SKM-1 (cell line): ENCODE results near the gene MYO1D.
A peak's percentile ranks its signal among the peaks of the same experiment; 100 is the strongest.

Source experiments
- DNase-seq: peaks from one replicate; lab custom pipeline; 2025; ENCODE audit not compliant: unreplicated experiment; lab: John Stamatoyannopoulos, UW

The MYO1D gene

GRCh38 chr17:32516940-32517701, 359.8 kb downstream of the MYO1D start:
- no peak for DNase-seq

- no peak for DNase-seq
Observed at GRCh38 chr17:32516450-32516849, 360.5 kb downstream of the MYO1D start.

DNA sequence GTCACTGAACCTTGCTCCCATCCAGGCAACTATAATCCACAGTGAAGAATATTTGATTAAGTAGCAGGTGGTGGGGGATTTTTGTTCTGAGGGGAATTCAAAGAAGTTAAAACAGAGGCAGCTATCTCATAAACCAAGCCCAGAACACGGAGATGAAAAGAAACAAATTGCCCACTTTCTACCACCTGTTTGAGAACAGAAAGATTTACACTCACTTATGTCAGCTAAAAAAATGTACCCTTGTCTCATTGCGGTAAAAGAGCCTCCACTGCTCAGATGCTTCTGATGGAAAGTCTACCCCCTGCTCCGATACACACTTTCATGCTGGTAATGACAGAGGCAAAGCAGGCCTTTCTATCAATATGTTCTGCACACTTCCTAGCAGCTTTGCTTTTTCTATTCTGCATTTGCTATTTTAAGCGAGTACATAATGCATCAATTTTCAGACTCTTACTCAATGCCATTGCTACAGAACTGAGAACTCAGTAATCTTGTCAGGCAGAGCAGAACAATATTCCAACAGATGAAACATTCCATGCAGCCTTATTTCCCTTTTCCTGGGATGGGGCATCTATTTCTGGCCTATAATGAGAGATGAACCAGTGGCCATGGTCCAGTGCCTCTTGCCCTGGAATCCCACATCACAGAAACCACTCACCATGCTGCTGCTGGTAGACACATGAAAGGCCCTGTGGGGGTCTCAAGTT, 361.1 kb downstream of the MYO1D start:
- no peak for DNase-seq

GRCh38 chr17:32514606-32515005, 362.3 kb downstream of the MYO1D start:
- no peak for DNase-seq

- DNase-seq = no peak
Observed at GRCh38 chr17:32513579-32513978, 363.3 kb downstream of the MYO1D start.

GRCh38 chr17:32512328-32512727, 364.6 kb downstream of the MYO1D start:
- no peak for DNase-seq

GRCh38 chr17:32510466-32510865, 366.5 kb downstream of the MYO1D start:
- no peak for DNase-seq

GRCh38 chr17:32508926-32509325, 368.0 kb downstream of the MYO1D start:
- no peak for DNase-seq

DNA sequence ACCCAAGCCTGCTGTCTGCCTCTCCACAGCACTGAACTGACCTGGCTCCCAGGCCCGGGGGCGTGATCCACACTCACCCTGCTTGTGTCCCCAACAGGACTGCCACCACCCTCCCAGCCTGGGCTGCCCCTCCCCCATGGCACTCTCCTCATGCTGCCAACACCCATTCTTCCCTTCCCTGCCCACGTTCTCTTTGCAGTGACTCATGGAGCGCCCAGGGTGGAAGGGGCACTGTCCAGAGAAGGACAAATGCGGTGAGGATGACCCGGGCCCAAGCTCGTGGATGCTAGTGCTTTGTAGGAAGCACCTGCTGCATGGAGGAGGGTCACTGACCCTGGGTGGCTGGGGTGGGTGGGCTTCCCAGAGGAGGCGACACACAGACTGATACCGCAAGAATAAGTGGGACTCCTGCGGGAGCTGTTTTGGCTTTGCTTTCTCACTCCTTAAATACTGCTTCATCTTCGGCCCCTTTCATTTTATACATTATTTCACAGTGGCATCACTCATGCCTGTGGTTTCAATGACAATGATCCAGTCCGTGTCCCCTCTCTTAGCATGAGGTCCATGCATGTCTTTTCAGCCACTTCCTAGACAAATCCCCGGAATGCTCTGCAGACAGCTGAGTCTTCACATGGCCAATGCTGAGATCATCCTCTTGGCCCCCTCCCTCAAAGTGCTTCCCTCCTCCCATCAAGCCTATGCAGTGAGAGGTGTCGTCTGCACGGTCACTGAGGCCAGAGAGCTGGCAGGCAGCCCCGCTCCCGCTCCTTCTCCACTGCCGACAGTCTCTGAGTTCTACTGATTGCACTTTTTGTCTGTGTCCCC, 372.5 kb downstream of the MYO1D start:
- DNase-seq = no peak

- DNase-seq = peak; percentile 63
Observed at GRCh38 chr17:32503251-32504165, 373.4 kb downstream of the MYO1D start.

- DNase-seq = no peak
Observed at GRCh38 chr17:32502710-32503109, 374.2 kb downstream of the MYO1D start.

GRCh38 chr17:32502013-32502412, 374.9 kb downstream of the MYO1D start:
- DNase-seq = no peak

DNA sequence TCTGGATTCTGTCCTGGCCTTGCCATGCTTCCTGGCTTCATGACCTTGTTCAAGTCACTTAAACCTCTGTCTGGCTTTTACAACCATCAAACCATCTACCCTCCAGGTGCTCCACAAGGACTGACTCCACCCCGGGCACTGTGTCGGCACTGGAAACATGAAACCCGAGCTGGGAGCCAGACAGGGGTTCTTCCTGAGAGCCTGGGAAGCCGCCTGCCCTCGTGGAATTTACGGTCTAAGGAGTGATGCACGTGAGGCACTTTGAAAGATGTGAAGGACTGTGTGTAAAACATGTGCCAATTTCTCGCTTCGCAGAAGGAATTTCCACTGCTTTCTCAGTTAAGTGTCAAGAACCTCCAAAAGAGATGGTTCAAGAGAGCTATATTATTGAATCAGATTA, 378.5 kb downstream of the MYO1D start:
- no peak for DNase-seq

DNA sequence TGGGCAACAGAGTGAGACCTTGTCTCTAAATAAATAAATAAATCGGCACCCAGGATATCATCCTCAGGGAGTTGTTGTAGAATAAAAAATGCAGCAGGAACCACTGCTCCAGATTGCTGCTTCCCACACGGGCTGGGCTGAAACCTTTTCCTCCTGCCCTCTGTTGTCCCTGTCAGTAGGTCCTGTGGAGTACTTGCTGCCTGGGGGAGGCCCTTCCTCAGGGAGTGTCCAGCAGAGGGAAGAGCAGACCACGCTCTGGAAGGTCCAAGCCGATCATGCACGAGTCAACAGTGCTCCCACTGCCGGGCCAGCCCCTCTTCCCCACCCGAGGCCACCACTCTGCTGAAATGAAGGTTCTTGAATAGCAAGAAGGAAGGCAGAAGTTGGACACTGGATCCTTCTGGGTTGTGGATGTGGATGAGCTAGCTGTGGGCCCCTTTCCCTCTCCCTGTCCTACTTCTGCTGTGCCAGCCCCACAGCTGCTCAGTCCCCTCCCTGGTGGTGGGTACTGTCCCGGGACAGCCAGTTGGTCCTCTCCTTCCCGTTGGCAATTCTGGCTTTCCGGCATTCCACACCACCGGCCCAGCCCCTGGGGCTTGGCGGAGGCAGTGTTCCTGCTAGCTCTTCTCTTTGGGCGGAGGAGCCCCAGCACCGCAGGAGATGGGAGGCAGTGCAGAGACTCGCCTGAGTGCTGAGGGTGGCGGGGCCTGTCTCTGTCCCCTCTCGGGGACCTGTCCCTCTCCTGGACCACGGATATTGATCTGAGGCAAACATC, 379.3 kb downstream of the MYO1D start:
- no peak for DNase-seq

- no peak for DNase-seq
Observed at GRCh38 chr17:32496395-32497073, 380.4 kb downstream of the MYO1D start.

- DNase-seq = no peak
Observed at GRCh38 chr17:32495359-32496231, 381.3 kb downstream of the MYO1D start.

DNA sequence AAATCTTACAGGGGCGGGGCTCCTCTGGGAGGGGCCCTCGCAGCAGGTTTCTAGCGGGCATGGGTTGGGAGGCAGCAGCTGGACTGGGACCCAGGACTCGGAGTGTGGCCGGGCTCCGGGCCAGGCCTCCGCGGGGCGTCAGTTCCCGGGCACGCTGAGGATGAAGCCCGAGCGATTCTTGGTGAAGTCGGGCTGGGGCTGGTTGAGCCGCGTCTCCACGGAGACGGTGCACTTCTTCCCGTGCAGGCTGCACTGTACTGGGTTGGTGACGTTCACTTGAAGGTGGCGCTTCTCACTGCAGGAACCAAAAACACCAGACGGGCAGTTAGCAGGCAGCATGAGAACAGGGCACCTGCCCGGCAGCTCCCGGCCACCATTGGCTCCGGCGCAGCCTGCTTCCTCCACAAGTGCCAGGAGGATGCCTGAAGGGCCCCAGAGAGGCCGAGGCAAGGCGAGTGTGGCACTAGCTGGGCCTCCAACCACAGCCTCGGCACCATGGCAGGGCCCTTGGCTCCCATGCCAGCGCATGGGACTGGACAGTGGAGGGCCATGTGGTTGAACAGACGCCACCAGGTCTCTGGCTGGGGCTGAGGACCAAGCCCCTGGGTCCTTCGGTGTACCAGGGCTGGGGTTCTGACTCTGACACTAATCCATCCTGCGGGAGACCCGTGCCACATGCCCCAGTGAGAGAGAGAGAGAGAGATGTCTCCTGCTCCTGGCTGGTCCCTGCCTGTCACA, 382.1 kb downstream of the MYO1D start:
- no peak for DNase-seq
